A673 (cell line): ENCODE results near the gene HELZ. TPM values are rescaled to one million over a fixed set of nuclear protein-coding genes. Genes with fewer than 3 reads are reported as not detected.

Experiments
- BruUV-seq: library from RNA; stranded (reverse); fragments of 400-500 nt; replicated peaks from 2 replicates; lab custom pipeline; 2021; lab: Mats Ljungman, UMichigan
- CTCF ChIA-PET: fragments of 300-600 bp; sonication (Branson Sonifier 250); formaldehyde crosslinking; loops from one replicate; lab custom pipeline; 2022; ENCODE audit warnings: antibody characterized with exemption; lab: Charles Lee
- POLR2A ChIA-PET: fragments of 300-600 bp; sonication (Branson Sonifier 250); formaldehyde crosslinking; loops from one replicate; lab custom pipeline; 2022; ENCODE audit warnings: antibody characterized with exemption; ENCODE audit not compliant: low non-redundant PET; lab: Charles Lee
- DNase-seq: peaks from one replicate; pipeline ENCODE4 v3.0.0-alpha.2; 2015; ENCODE audit warnings: low spot score
- H3K27ac ChIP-seq: fragments of 200-600 bp; sonication (generic); 2 replicates; pipeline ENCODE4 v1.5.1; 2016; ENCODE audit warnings: mixed run types, low read depth, mild to moderate bottlenecking, mixed read lengths, antibody characterized with exemption, low read length; ENCODE audit not compliant: poor library complexity, severe bottlenecking
- H3K27me3 ChIP-seq: fragments of 200-600 bp; sonication (generic); replicated peaks from 2 replicates; pipeline ENCODE4 v1.6.1; 2017; ENCODE audit warnings: mixed run types, low read depth, mild to moderate bottlenecking, mixed read lengths, antibody characterized with exemption, low read length; ENCODE audit not compliant: insufficient read depth, poor library complexity
- H3K36me3 ChIP-seq: fragments of 200-600 bp; sonication (generic); 2 replicates; pipeline ENCODE4 v1.6.1; 2016; ENCODE audit warnings: mixed run types, mild to moderate bottlenecking, mixed read lengths, antibody characterized with exemption, low read length; ENCODE audit not compliant: insufficient read depth, poor library complexity, severe bottlenecking
- H3K4me1 ChIP-seq: fragments of 200-600 bp; sonication (generic); 2 replicates; pipeline ENCODE4 v1.6.1; 2017; ENCODE audit warnings: mixed run types, mild to moderate bottlenecking, mixed read lengths, antibody characterized with exemption, low read length; ENCODE audit not compliant: insufficient read depth, poor library complexity, severe bottlenecking
- H3K4me3 ChIP-seq: fragments of 200-600 bp; sonication (generic); 2 replicates; pipeline ENCODE4 v1.5.1; 2016; ENCODE audit warnings: low read depth, mixed run types, mild to moderate bottlenecking, mixed read lengths, low read length; ENCODE audit not compliant: poor library complexity, severe bottlenecking
- H3K9me3 ChIP-seq: fragments of 200-600 bp; sonication (generic); 2 replicates; pipeline ENCODE4 v1.6.1; 2016; ENCODE audit warnings: mixed run types, low read depth, mild to moderate bottlenecking, mixed read lengths, antibody characterized with exemption, low read length; ENCODE audit not compliant: poor library complexity, severe bottlenecking
- CTCF ChIP-seq: fragments of 300-800, 200-600 bp; sonication (generic); conservative IDR thresholded peaks from 2 replicates; pipeline ENCODE4 v1.5.1; 2017; ENCODE audit warnings: low read depth, mild to moderate bottlenecking, antibody characterized with exemption, low read length, moderate library complexity, mixed read lengths
- EZH2 ChIP-seq: fragments of 200-600 bp; sonication (generic); IDR thresholded peaks from 2 replicates; pipeline ENCODE4 v1.6.1; 2017; ENCODE audit warnings: borderline replicate concordance, low read depth, mild to moderate bottlenecking, mixed read lengths, antibody characterized with exemption, low read length; ENCODE audit not compliant: poor library complexity, severe bottlenecking
- intact Hi-C: fragments of 100-400 bp; cut with micrococcal nuclease; formaldehyde crosslinking; loops from one replicate; pipeline ENCODE4 v1.10.0; 2022; ENCODE audit not compliant: unreplicated experiment
- total RNA-seq: library from RNA; stranded (reverse); gene quantifications from 2 replicates; pipeline ENCODE4 v1.2.3, GENCODE V29; 2021

HELZ gene
- total RNA-seq, 1 experiment from 2014 or later, result 57.3 TPM

DNA sequence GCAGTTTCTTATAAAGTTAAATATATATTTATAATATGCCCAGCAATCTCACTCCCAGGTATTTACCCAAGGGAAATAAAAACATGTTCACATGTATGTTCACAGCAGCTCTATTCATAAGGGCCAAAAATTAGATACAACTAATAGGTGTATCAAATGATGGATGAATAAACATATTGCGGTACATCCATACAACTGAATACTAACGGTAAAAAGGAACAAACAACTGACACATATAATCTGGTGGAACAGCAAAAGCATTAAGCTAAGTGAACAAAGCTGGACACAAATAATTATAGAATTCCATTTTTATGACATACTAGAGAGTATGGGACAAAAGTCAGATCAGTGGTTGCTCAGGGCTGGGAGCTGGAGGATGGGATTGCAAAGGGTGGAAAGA lies 125.9 kb downstream of the HELZ start:
- POLR2A ChIA-PET, result no interaction called here
- BruUV-seq, result no TSS peak

GRCh38 chr17:67116045-67116575 lies 128.9 kb downstream of the HELZ start:
- BruUV-seq, result no TSS peak
- no peak for TF ChIP-seq EZH2
- peak; percentile 33 for TF ChIP-seq CTCF
- no peak for DNase-seq
- no peaks in the 10 kb centered on the region for H3K4me1 ChIP-seq
- ChIA-PET POLR2A (no interaction called here), CTCF (no interaction called here)
- no peaks in the 10 kb centered on the region for H3K9me3 ChIP-seq
- intact Hi-C loops, result no loop called here
- peaks cover 24% of the 10 kb centered on the region for H3K36me3 ChIP-seq
- no peak overlapping the region for H3K4me3 ChIP-seq
- H3K27ac ChIP-seq, result no peak overlapping the region
- H3K27me3 ChIP-seq, result no peaks in the 10 kb centered on the region

More for the DNA sequence above, 125.9 kb downstream of the HELZ start:
- CTCF ChIA-PET, result no interaction called here
- peaks cover 27% of the 10 kb centered on the region for H3K36me3 ChIP-seq
- DNase-seq, result no peak
- intact Hi-C loops, result no loop called here
- H3K27ac ChIP-seq, result no peak overlapping the region
- H3K27me3 ChIP-seq, result no peaks in the 10 kb centered on the region
- H3K9me3 ChIP-seq, result no peaks in the 10 kb centered on the region
- TF ChIP-seq CTCF, result no peak
- TF ChIP-seq EZH2, result no peak
- H3K4me3 ChIP-seq, result no peak overlapping the region
- peaks cover 14% of the 10 kb centered on the region for H3K4me1 ChIP-seq

- DNase-seq, result no peak
- no TSS peak for BruUV-seq
- Histone ChIP-seq H3K4me3 (no peak overlapping the region), H3K27me3 (no peaks in the 10 kb centered on the region), H3K4me1 (no peaks in the 10 kb centered on the region), H3K36me3 (peaks cover 20% of the 10 kb centered on the region), H3K27ac (no peak overlapping the region), H3K9me3 (no peaks in the 10 kb centered on the region)
- ChIA-PET POLR2A (no interaction called here), CTCF (no interaction called here)
- intact Hi-C loops, result no loop called here
- TF ChIP-seq CTCF (no peak), EZH2 (no peak)
Observed at GRCh38 chr17:67115401-67115800, 129.6 kb downstream of the HELZ start.
